Gastroesophageal sphincter (tissue), 4 donors: Measurements from ENCODE around the gene PIGK. TPM values are rescaled to one million over a fixed set of nuclear protein-coding genes. Genes with fewer than 3 reads are reported as not detected.

Experiments
- ATAC-seq: fragments of 150-250 bp; one replicate; pipeline ENCODE4 v1.9.1; 2016; ENCODE audit warnings: mild to moderate bottlenecking, moderate library complexity
- H3K27ac ChIP-seq, 4 donors: fragments of 200-600 bp; sonication (generic) in 3 of 4; 1 replicate in 3 of 4; 2 replicates in 1 of 4; pipeline ENCODE4 v1.5.1; 2016 to 2019
- H3K27me3 ChIP-seq: fragments of 200-600 bp; sonication (generic); one replicate; pipeline ENCODE4 v1.5.1; 2019
- H3K36me3 ChIP-seq, 2 donors: fragments of 200-600 bp; sonication (generic); one replicate each; pipeline ENCODE4 v1.5.1; 2019; ENCODE audit warnings: control low read depth in 1 of 2
- H3K4me1 ChIP-seq, 3 donors: fragments of 200-600 bp; sonication (generic); 1 replicate in 2 of 3; 2 replicates in 1 of 3; pipeline ENCODE4 v1.5.1; 2016 to 2019; ENCODE audit warnings: control low read depth in 2 of 3
- H3K4me3 ChIP-seq, 2 donors: fragments of 200-600 bp; sonication (generic); one replicate each; pipeline ENCODE4 v1.5.1; 2019; ENCODE audit warnings: mild to moderate bottlenecking in 1 of 2, moderate library complexity in 1 of 2
- H3K9me3 ChIP-seq, 3 donors: fragments of 200-600 bp; sonication (generic); one replicate each; pipeline ENCODE4 v1.5.1; 2017 to 2019; ENCODE audit warnings: control low read depth in 2 of 3
- EP300 ChIP-seq: sonication (generic); formaldehyde crosslinking; IDR thresholded peaks from one replicate; pipeline ENCODE4 v1.6.1; 2017; ENCODE audit warnings: antibody characterized with exemption, mild to moderate bottlenecking
- POLR2A ChIP-seq, 2 donors: fragments of 450-650 bp; IDR thresholded peaks; one replicate each; pipeline ENCODE4 v1.6.1; 2017; ENCODE audit warnings: antibody characterized with exemption in 2 of 2, mild to moderate bottlenecking in 2 of 2, moderate library complexity in 1 of 2
- POLR2AphosphoS5 ChIP-seq: sonication (generic); formaldehyde crosslinking; IDR thresholded peaks from one replicate; pipeline ENCODE4 v1.6.1; 2017; ENCODE audit warnings: antibody characterized with exemption
- WGBS, 2 donors: methylation state at CpG; one replicate each; pipeline ENCODE4 v1.1.5; 2018; ENCODE audit warnings: low coverage in 1 of 2; 5-methylcytosine and 5-hydroxymethylcytosine counted together
- total RNA-seq, 4 donors: library from RNA; depleted of rRNA; stranded (reverse); fragments of >200 nt; gene quantifications; one replicate each; pipeline ENCODE4 v1.1.0, GENCODE V29; 2016
- TF ChIP-seq, protein P1 (sequence below), 4 experiments: fragments of 200-600 bp in 2 of 4; fragments of 450-650 bp in 2 of 4; sonication (generic) in 1 of 4; IDR thresholded peaks; one replicate each; pipeline ENCODE4 v1.5.1; 2017 to 2019; ENCODE audit warnings: antibody characterized with exemption in 4 of 4, mild to moderate bottlenecking in 2 of 4, moderate library complexity in 2 of 4

PIGK gene
- total RNA-seq, 4 donors from 2014 or later: 17.2 to 26.9 (median 22.4) TPM

DNA sequence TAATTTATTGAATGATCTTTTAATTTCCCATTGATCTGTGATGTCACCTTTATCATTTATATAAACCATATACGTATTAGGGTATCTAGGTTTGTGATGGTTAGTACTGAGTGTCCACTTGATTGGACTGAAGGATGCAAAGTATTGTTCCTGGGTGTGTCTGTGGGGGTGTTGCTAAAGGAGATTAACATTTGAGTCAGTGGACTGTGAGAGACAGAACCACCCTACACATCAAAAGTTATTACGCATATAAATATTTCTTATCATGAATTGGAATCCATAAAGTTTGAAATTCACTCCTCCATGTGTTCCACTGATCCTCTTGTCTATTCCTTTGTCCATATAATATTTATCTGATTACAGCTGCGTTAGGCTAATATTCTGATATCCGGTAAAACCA is 100.5 kb downstream of the PIGK start:
- no peak for ATAC-seq
- WGBS, 2 donors: 92 to 100% methylated on average over 3 to 4 of the region's 4 CpGs
- Histone ChIP-seq H3K4me3 (no peak overlapping the region), H3K27ac (no peak overlapping the region), H3K4me1 (no peaks in the 10 kb centered on the region), H3K9me3 (no peaks in the 10 kb centered on the region), H3K36me3 (peaks cover 0 to 13% of the 10 kb centered on the region in 2 donors), H3K27me3 (no peaks in the 10 kb centered on the region)
- TF ChIP-seq, protein P1, sequence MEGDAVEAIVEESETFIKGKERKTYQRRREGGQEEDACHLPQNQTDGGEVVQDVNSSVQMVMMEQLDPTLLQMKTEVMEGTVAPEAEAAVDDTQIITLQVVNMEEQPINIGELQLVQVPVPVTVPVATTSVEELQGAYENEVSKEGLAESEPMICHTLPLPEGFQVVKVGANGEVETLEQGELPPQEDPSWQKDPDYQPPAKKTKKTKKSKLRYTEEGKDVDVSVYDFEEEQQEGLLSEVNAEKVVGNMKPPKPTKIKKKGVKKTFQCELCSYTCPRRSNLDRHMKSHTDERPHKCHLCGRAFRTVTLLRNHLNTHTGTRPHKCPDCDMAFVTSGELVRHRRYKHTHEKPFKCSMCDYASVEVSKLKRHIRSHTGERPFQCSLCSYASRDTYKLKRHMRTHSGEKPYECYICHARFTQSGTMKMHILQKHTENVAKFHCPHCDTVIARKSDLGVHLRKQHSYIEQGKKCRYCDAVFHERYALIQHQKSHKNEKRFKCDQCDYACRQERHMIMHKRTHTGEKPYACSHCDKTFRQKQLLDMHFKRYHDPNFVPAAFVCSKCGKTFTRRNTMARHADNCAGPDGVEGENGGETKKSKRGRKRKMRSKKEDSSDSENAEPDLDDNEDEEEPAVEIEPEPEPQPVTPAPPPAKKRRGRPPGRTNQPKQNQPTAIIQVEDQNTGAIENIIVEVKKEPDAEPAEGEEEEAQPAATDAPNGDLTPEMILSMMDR (IDR thresholded peaks at IDR 0.05): no peak
- TF ChIP-seq POLR2A (IDR thresholded peaks at IDR 0.05) (no peak), POLR2AphosphoS5 (no peak), EP300 (no peak)

DNA sequence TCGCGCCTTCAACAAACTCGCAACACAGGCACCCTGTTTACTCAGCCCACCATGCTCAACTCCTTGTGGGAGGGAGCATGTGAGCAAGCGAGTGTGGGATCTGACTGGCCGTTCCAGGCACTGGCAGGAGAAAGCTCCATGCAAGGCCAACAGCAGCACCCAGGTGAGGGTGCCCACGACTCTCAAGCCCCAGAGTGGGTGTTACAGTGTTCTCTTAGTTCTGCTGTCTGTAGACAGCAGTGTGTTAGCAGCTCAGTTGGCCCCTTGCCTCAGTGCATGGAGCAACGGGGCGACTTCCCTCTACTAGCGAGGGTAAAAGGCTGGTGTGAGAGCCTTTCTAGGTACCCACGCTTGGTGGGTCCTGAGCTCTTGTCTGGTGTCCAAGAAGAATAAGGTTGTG is 114.6 kb downstream of the PIGK start:
- Histone ChIP-seq H3K4me1 (no peaks in the 10 kb centered on the region), H3K27me3 (no peaks in the 10 kb centered on the region), H3K36me3 (no peaks in the 10 kb centered on the region), H3K27ac (no peak overlapping the region), H3K9me3 (no peaks in the 10 kb centered on the region), H3K4me3 (no peak overlapping the region)
- WGBS, 2 donors: 91% methylated on average over 8 of the region's 10 CpGs; no CpG with 5 or more reads in 1 of the 2 donors
- ATAC-seq: no peak
- no peak for TF ChIP-seq POLR2A (IDR thresholded peaks at IDR 0.05)
- no peak for TF ChIP-seq POLR2AphosphoS5
- TF ChIP-seq, protein P1 (IDR thresholded peaks at IDR 0.05): no peak
- TF ChIP-seq EP300: no peak

DNA sequence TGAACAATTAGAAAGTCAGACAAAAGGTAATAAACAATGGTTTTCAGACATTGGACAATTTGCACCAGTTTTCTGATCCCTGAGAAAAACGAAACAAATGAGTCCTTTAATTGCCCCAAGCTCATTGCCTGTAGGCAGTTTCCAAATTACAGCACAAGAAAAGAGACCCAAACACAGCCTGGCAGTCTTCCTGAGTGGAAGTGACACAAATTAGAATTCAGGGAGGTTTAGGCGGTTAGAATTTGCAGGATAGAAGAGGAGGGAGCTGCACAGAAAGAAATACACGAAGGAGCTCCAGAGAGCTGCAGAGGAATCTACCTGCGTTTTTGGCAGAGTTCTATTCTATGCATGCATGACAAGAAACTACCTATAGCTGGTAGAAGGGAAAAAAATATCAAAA is 115.7 kb downstream of the PIGK start:
- no peaks in the 10 kb centered on the region for H3K4me1 ChIP-seq
- TF ChIP-seq, protein P1 (IDR thresholded peaks at IDR 0.05): no peak
- TF ChIP-seq POLR2A (IDR thresholded peaks at IDR 0.05) (no peak), EP300 (no peak), POLR2AphosphoS5 (no peak)

DNA sequence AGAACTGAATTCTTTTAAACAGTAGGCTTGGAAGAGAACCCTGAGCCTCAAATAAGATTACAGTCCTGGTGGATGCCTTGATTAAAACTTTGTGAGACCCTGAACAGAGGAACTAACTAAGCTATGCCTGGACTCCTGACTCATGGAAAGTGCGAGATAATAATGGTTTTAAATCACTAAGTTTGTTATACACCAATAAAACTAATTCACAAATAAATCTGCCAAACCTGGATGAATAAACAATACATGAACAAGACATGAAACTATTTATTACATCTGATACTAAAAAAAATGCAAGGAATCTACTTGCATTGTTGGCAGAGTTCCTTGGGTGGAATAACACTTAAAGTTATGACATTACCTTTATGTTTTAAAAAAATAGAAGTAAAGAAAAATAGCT is 118.4 kb downstream of the PIGK start:
- no peaks in the 10 kb centered on the region for H3K27me3 ChIP-seq
- H3K27ac ChIP-seq: no peak overlapping the region
- no peaks in the 10 kb centered on the region for H3K9me3 ChIP-seq
- H3K36me3 ChIP-seq: no peaks in the 10 kb centered on the region
- TF ChIP-seq POLR2A (IDR thresholded peaks at IDR 0.05) (no peak), POLR2AphosphoS5 (no peak), EP300 (no peak)
- TF ChIP-seq, protein P1 (IDR thresholded peaks at IDR 0.05): no peak
- WGBS, 2 donors: 100% methylated on average over 1 of the region's 1 CpG
- no peak overlapping the region for H3K4me3 ChIP-seq
- H3K4me1 ChIP-seq: no peaks in the 10 kb centered on the region
- ATAC-seq: no peak

More for the DNA sequence above, 115.7 kb downstream of the PIGK start:
- H3K4me3 ChIP-seq: no peak overlapping the region
- no peaks in the 10 kb centered on the region for H3K9me3 ChIP-seq
- no peaks in the 10 kb centered on the region for H3K36me3 ChIP-seq
- no peak for ATAC-seq
- H3K27ac ChIP-seq: no peak overlapping the region
- H3K27me3 ChIP-seq: no peaks in the 10 kb centered on the region
- 83 to 88% methylated on average over 1 to 4 of the region's 4 CpGs for WGBS, 2 donors

DNA sequence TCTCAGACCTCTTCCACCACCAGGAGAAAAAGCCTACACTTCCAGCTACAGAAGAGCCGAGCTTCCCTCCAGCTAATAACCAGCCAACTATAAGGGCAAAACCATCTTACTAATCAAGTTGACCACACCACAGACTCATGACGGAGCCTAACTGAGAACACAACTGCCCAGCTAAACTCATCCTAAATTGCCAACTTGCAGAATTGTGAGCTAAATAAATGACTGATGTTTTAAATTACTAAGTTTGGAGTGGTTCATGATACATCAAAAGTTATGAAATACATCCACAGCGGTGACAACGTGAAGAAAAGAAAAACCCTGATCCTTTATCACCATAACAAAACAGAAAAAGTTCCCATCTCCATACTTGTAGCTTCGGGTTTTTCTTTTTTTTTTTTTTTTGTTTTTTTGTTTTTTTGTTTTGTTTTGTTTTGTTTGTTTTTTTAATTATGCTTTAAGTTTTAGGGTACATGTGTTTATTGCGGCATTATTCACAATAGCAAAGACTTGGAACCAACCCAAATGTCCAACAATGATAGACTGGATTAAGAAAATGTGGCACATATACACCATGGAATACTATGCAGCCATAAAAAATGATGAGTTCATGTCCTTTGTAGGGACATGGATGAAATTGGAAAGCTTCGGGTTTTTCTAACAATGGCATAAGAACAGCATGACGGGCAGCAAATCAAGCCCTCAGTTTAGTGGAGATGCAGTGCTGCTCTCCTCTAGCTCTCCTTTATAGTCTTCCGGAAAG is 122.6 kb downstream of the PIGK start:
- no peaks in the 10 kb centered on the region for H3K27me3 ChIP-seq
- 90 to 92% methylated on average over 8 of the region's 9 CpGs for WGBS, 2 donors
- no peak overlapping the region for H3K4me3 ChIP-seq
- H3K27ac ChIP-seq: no peak overlapping the region
- no peaks in the 10 kb centered on the region for H3K4me1 ChIP-seq
- TF ChIP-seq EP300 (no peak), POLR2A (IDR thresholded peaks at IDR 0.05) (no peak), POLR2AphosphoS5 (no peak)
- TF ChIP-seq, protein P1 (IDR thresholded peaks at IDR 0.05): no peak
- H3K36me3 ChIP-seq: no peaks in the 10 kb centered on the region
- ATAC-seq: no peak
- H3K9me3 ChIP-seq: no peaks in the 10 kb centered on the region
